ENCODE results near the gene ANXA3.

GRCh38 chr4:78622253-78622979 is 70.8 kb downstream of the ANXA3 start:
- no peak for TF ChIP-seq CTCF (IDR thresholded peaks at IDR 0.05; ENCODE audit: poor library complexity)
- TF ChIP-seq EZH2phosphoT487 (IDR thresholded peaks at IDR 0.05; ENCODE audit: low read depth, severe bottlenecking, unreplicated experiment): no peak
- no peak for TF ChIP-seq EZH2 (IDR thresholded peaks at IDR 0.05; ENCODE audit: borderline replicate concordance)

Measured in hepatocyte (in vitro differentiated cells).